NK-92 treated with Interleukin-12 subunit alpha and Interleukin-12 subunit beta, amount 100 ng/mL, for 24 hours (cell line): ENCODE data around the gene MAP4.
"Not testable (repeated sequence)": the region's sequence is repeated elsewhere in the genome, so short reads cannot be mapped to it uniquely, and the experiment has no call there.

Experiments
- DNase-seq: peaks from one replicate; lab custom pipeline; 2025; lab: John Stamatoyannopoulos, UW

The MAP4 gene

GRCh38 chr3:48015431-48016180 lies 610 bp downstream of the MAP4 start:
- no peak for DNase-seq

- no peak for DNase-seq
Measured at GRCh38 chr3:48014358-48014757, 1.9 kb downstream of the MAP4 start.

GRCh38 chr3:48013288-48013980 lies 2.8 kb downstream of the MAP4 start:
- DNase-seq, result no peak

- no peak for DNase-seq
Measured at GRCh38 chr3:48012659-48013058, 3.6 kb downstream of the MAP4 start.

- not testable (repeated sequence) for DNase-seq
Measured at GRCh38 chr3:48008066-48008465, 8.2 kb downstream of the MAP4 start.

- not testable (repeated sequence) for DNase-seq
Measured at GRCh38 chr3:48007361-48007760, 8.9 kb downstream of the MAP4 start.

- not testable (repeated sequence) for DNase-seq
Measured at GRCh38 chr3:48006794-48007193, 9.4 kb downstream of the MAP4 start.

- no peak for DNase-seq
Measured at GRCh38 chr3:48004694-48005093, 11.5 kb downstream of the MAP4 start.

GRCh38 chr3:48002787-48003186 lies 13.4 kb downstream of the MAP4 start:
- no peak for DNase-seq

GRCh38 chr3:48001991-48002390 lies 14.2 kb downstream of the MAP4 start:
- DNase-seq, result no peak

GRCh38 chr3:48000212-48000611 lies 16.0 kb downstream of the MAP4 start:
- DNase-seq, result no peak

- no peak for DNase-seq
Measured at GRCh38 chr3:47996440-47996839, 19.8 kb downstream of the MAP4 start.

- DNase-seq, result no peak
Measured at GRCh38 chr3:47994180-47994579, 22.0 kb downstream of the MAP4 start.

- no peak for DNase-seq
Measured at GRCh38 chr3:47991341-47991740, 24.9 kb downstream of the MAP4 start.

- peak; percentile 18 for DNase-seq
Measured at GRCh38 chr3:47989981-47990440, 26.2 kb downstream of the MAP4 start.

- DNase-seq, result no peak
Measured at GRCh38 chr3:47985381-47985780, 30.8 kb downstream of the MAP4 start.

GRCh38 chr3:47984075-47984728 lies 32.0 kb downstream of the MAP4 start:
- DNase-seq, result no peak

GRCh38 chr3:47980795-47981194 lies 35.4 kb downstream of the MAP4 start:
- DNase-seq, result no peak

GRCh38 chr3:47979070-47979469 lies 37.1 kb downstream of the MAP4 start:
- no peak for DNase-seq

- no peak for DNase-seq
Measured at GRCh38 chr3:47978386-47978785, 37.8 kb downstream of the MAP4 start.

GRCh38 chr3:47976135-47976732 lies 40.0 kb downstream of the MAP4 start:
- no peak for DNase-seq

- no peak for DNase-seq
Measured at GRCh38 chr3:47974974-47975470, 41.2 kb downstream of the MAP4 start.
